Fibroblast of mammary gland (primary cell): Measurements from ENCODE around the gene TWNK.
A peak's percentile ranks its signal among the peaks of the same experiment; 100 is the strongest.

Experiments
- DNase-seq: peaks from one replicate; pipeline ENCODE4 v3.0.0-alpha.2; 2010; ENCODE audit warnings: low read depth
- H3K4me3 ChIP-seq: 2 replicates; pipeline ENCODE4 v1.5.1; 2011; ENCODE audit warnings: low read depth, mild to moderate bottlenecking, low read length, moderate library complexity; ENCODE audit not compliant: control insufficient read depth
- CTCF ChIP-seq: conservative IDR thresholded peaks from 2 replicates; pipeline ENCODE4 v1.5.1; 2011; ENCODE audit warnings: low read depth, low read length, inconsistent platforms; ENCODE audit not compliant: control insufficient read depth, insufficient read depth

TWNK gene

DNA sequence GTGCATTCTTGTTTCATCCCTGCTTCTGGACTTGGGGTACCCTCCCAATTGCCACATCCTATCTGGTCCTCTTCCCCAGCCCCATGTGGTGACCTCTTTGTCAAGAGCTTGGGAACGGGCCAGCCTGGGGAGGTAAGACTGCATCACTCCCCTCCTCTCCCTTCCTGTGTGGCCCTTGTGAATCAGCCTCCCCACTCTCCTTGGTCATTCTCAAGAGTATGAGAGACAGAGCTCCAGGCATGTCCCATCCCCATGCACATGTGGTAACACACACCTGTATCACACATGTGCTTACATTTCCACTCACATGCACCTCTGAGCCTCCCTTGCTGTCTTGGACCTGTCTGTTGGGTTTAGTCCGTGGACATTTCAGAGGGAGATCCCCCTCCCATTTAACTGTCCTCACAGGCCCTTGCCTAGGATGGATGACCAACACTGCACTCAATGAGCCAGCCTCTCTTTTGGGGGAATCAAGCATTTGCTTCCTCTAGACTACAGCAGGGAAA lies 2.6 kb upstream of the TWNK start:
- DNase-seq, result peak; percentile 36

DNA sequence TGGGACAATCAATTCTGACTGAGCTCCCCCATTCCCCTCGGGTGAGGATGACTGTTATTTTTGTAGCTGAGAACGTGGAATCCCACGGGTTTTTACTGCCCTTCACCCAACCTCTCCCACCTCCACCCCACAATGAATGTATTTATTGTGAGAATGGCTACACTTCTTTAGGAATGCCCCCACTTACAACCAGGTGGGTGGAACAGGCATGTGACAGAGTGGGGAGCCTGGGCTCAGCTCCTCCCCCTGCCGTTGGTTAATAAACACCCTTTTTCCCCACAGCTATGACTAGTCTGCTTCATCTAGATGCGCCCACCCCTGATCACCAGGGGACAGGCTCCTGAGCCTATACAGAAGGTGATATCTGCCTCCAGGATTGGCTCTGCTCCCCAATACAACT lies 2.0 kb upstream of the TWNK start:
- DNase-seq, result no peak
- H3K4me3 ChIP-seq, result no peak overlapping the region
- TF ChIP-seq CTCF, result no peak

More for the DNA sequence above, 2.6 kb upstream of the TWNK start:
- TF ChIP-seq CTCF, result no peak
- H3K4me3 ChIP-seq, result no peak overlapping the region

- no peak for TF ChIP-seq CTCF
- peak overlapping the region; percentile 94 for H3K4me3 ChIP-seq
- no peak for DNase-seq
Observed at GRCh38 chr10:100986623-100986951, 756 bp upstream of the TWNK start.

- H3K4me3 ChIP-seq, result peak overlapping the region; percentile 94
- TF ChIP-seq CTCF, result no peak
- no peak for DNase-seq
Observed at GRCh38 chr10:100987685-100988049, 324 bp downstream of the TWNK start.

DNA sequence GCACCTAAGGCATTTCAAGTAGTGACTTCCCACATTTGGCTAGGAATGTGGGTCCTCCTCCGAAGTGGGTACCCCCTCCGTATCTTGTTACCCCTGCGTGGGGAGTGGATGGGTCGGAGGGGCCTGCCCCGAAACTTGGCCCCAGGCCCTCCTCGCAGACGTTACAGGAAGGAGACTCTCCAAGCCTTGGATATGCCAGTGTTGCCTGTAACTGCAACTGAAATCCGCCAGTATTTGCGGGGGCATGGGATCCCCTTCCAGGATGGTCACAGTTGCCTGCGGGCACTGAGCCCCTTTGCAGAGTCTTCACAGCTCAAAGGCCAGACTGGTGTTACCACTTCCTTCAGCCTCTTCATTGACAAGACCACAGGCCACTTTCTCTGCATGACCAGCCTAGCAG lies 823 bp downstream of the TWNK start:
- H3K4me3 ChIP-seq, result peak overlapping the region; percentile 94
- no peak for DNase-seq
- TF ChIP-seq CTCF, result no peak

DNA sequence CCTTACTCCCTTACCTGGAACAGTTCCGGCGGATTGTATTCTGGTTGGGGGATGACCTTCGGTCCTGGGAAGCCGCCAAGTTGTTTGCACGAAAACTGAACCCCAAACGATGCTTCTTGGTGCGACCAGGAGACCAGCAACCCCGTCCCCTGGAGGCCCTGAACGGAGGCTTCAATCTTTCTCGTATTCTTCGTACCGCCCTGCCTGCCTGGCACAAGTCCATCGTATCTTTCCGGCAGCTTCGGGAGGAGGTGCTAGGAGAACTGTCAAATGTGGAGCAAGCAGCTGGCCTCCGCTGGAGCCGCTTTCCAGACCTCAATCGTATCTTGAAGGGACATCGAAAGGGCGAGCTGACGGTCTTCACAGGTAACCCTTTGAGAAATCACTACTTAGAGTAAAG lies 1.7 kb downstream of the TWNK start:
- no peak for TF ChIP-seq CTCF
- DNase-seq, result no peak
- no peak overlapping the region for H3K4me3 ChIP-seq
